SK-N-SH (cell line): Measurements from ENCODE around the gene TPRG1. TPM values are rescaled to one million over a fixed set of nuclear protein-coding genes. Genes with fewer than 3 reads are reported as not detected.

Experiments
- CTCF ChIA-PET: fragments of 300-600, 350-600 bp; formaldehyde crosslinking; extraction: SDS; loops from one replicate; lab custom pipeline; 2021; lab: Yijun Ruan, JAX
- POLR2A ChIA-PET: fragments of 350-600 bp; sonication (Branson Sonifier 250); formaldehyde crosslinking; extraction: SDS; loops from one replicate; lab custom pipeline; 2020; ENCODE audit warnings: antibody characterized with exemption, inconsistent platforms; lab: Yijun Ruan, JAX
- DNase-seq: peaks from one replicate; pipeline ENCODE4 v3.0.0; 2012
- H2AFZ ChIP-seq: fragments of 200-600 bp; sonication (generic); 2 replicates; pipeline ENCODE4 v1.8.1; 2016; ENCODE audit warnings: antibody characterized with exemption, mild to moderate bottlenecking, low read depth
- H3F3A ChIP-seq: fragments of 200-600 bp; sonication (generic); replicated peaks from 2 replicates; pipeline ENCODE3; 2016; ENCODE audit warnings: antibody characterized with exemption, mild to moderate bottlenecking; ENCODE audit not compliant: insufficient read depth
- H3K27ac ChIP-seq, 2 experiments: fragments of 200-500 bp in 1 of 2; fragments of 200-600 bp in 1 of 2; sonication (Bioruptor generic) in 1 of 2; sonication (generic), shearing (Covaris generic) in 1 of 2; 2 replicates each; pipeline versions ENCODE4 v1.5.1 to v1.6.1; 2014 to 2016; ENCODE audit warnings: low read depth in 2 of 2, inconsistent platforms in 1 of 2, low read length in 1 of 2, mild to moderate bottlenecking in 1 of 2, mixed read lengths in 1 of 2
- H3K27me3 ChIP-seq: fragments of 200-600 bp; sonication (generic), shearing (Covaris generic); 2 replicates; pipeline ENCODE4 v1.6.1; 2016; ENCODE audit warnings: mixed run types; ENCODE audit not compliant: insufficient read depth
- H3K36me3 ChIP-seq, 2 experiments: fragments of 200-500 bp in 1 of 2; fragments of 200-600 bp in 1 of 2; sonication (Bioruptor generic) in 1 of 2; sonication (generic) in 1 of 2; replicated peaks in 1 of 2; 2 replicates each; pipeline versions ENCODE3 to v1.5.1; 2014 to 2016; ENCODE audit warnings: low read length in 1 of 2, mild to moderate bottlenecking in 1 of 2; ENCODE audit not compliant: insufficient read depth in 2 of 2, control insufficient read depth in 1 of 2
- H3K4me1 ChIP-seq, 2 experiments: fragments of 200-500 bp in 1 of 2; fragments of 200-600 bp in 1 of 2; sonication (Bioruptor generic) in 1 of 2; sonication (generic), shearing (Covaris generic) in 1 of 2; 2 replicates each; pipeline versions ENCODE4 v1.5.1 to v1.6.1; 2014 to 2016; ENCODE audit warnings: low read depth in 1 of 2, low read length in 1 of 2, mixed run types in 1 of 2; ENCODE audit not compliant: insufficient read depth in 2 of 2, control insufficient read depth in 1 of 2
- H3K4me2 ChIP-seq: fragments of 200-600 bp; sonication (generic), shearing (Covaris generic); 2 replicates; pipeline ENCODE4 v1.6.1; 2017; ENCODE audit warnings: mixed run types
- H3K4me3 ChIP-seq, 2 experiments: fragments of 200-500 bp in 1 of 2; fragments of 200-600 bp in 1 of 2; sonication (Bioruptor generic) in 1 of 2; sonication (generic), shearing (Covaris generic) in 1 of 2; 2 replicates each; pipeline versions ENCODE4 v1.5.1 to v1.8.1; 2014 to 2016; ENCODE audit warnings: low read depth in 2 of 2, inconsistent platforms in 1 of 2, low read length in 1 of 2, mild to moderate bottlenecking in 1 of 2, mixed read lengths in 1 of 2, moderate library complexity in 1 of 2
- H3K79me2 ChIP-seq: fragments of 200-600 bp; sonication (generic); 2 replicates; pipeline ENCODE4 v1.8.1; 2017; ENCODE audit warnings: mild to moderate bottlenecking; ENCODE audit not compliant: insufficient read depth
- H3K9ac ChIP-seq: fragments of 200-600 bp; sonication (generic); 2 replicates; pipeline ENCODE4 v1.6.1; 2017; ENCODE audit warnings: mixed run types
- H3K9me2 ChIP-seq: fragments of 200-600 bp; sonication (generic); 2 replicates; pipeline ENCODE4 v1.6.1; 2017; ENCODE audit warnings: mixed run types
- H3K9me3 ChIP-seq: fragments of 200-600 bp; sonication (generic); 2 replicates; pipeline ENCODE4 v1.6.1; 2017; ENCODE audit warnings: mixed run types, mild to moderate bottlenecking, moderate library complexity
- H4K20me1 ChIP-seq: fragments of 200-600 bp; sonication (generic); 2 replicates; pipeline ENCODE4 v1.6.1; 2017; ENCODE audit warnings: mild to moderate bottlenecking, mixed run types; ENCODE audit not compliant: insufficient read depth
- CHD2 ChIP-seq: fragments of 150-350 bp; IDR thresholded peaks from 2 replicates; pipeline ENCODE4 v1.6.1; 2018; ENCODE audit warnings: low read length; ENCODE audit not compliant: partially characterized antibody
- EP300 ChIP-seq, 2 experiments: IDR thresholded peaks; 2 replicates each; pipeline versions ENCODE4 v1.4.0 to v1.6.1; 2012; ENCODE audit warnings: borderline replicate concordance in 1 of 2, low read depth in 1 of 2, low read length in 1 of 2
- EZH2phosphoT487 ChIP-seq: fragments of 200-600 bp; sonication (generic); IDR thresholded peaks from 2 replicates; pipeline ENCODE4 v1.6.1; 2017; ENCODE audit warnings: low read depth, mixed run types, mild to moderate bottlenecking, antibody characterized with exemption, moderate library complexity, borderline replicate concordance
- FOSL2 ChIP-seq: IDR thresholded peaks from 2 replicates; pipeline ENCODE4 v1.4.0; 2012; ENCODE audit warnings: low read depth, mild to moderate bottlenecking, moderate library complexity, borderline replicate concordance
- FOXM1 ChIP-seq: IDR thresholded peaks from 2 replicates; pipeline ENCODE4 v1.4.0; 2012; ENCODE audit warnings: low read depth, mild to moderate bottlenecking
- IRF3 ChIP-seq: fragments of 150-350 bp; IDR thresholded peaks from 2 replicates; pipeline ENCODE4 v1.6.1; 2016; ENCODE audit warnings: mild to moderate bottlenecking, low read depth, low read length
- MEF2A ChIP-seq: IDR thresholded peaks from 2 replicates; pipeline ENCODE4 v1.4.0; 2012; ENCODE audit warnings: low read depth, borderline replicate concordance
- MXI1 ChIP-seq: IDR thresholded peaks from 2 replicates; pipeline ENCODE4 v1.6.1; 2012; ENCODE audit warnings: mild to moderate bottlenecking, low read depth, low read length, improper control_type of control experiment
- NFIC ChIP-seq: IDR thresholded peaks from 2 replicates; pipeline ENCODE4 v1.4.0; 2012; ENCODE audit warnings: borderline replicate concordance
- NRF1 ChIP-seq: IDR thresholded peaks from 2 replicates; pipeline ENCODE4 v1.6.1; 2012; ENCODE audit warnings: low read depth, mild to moderate bottlenecking, low read length
- RAD21 ChIP-seq: IDR thresholded peaks from 2 replicates; pipeline ENCODE4 v1.6.1; 2012; ENCODE audit warnings: mild to moderate bottlenecking, low read length
- RCOR1 ChIP-seq: fragments of 150-350 bp; IDR thresholded peaks from 2 replicates; pipeline ENCODE4 v1.6.1; 2017; ENCODE audit warnings: antibody characterized with exemption, low read length
- RFX5 ChIP-seq: IDR thresholded peaks from 2 replicates; pipeline ENCODE4 v1.6.1; 2012; ENCODE audit warnings: mild to moderate bottlenecking, improper control_type of control experiment, low read length
- SIN3A ChIP-seq: IDR thresholded peaks from 2 replicates; pipeline ENCODE4 v1.6.1; 2012; ENCODE audit warnings: low read depth, mild to moderate bottlenecking, low read length, moderate library complexity, borderline replicate concordance
- SMC3 ChIP-seq: IDR thresholded peaks from 2 replicates; pipeline ENCODE4 v1.6.1; 2012; ENCODE audit warnings: low read depth, low read length, improper control_type of control experiment
- TAF1 ChIP-seq: IDR thresholded peaks from 2 replicates; pipeline ENCODE4 v1.6.1; 2012; ENCODE audit warnings: low read depth, mild to moderate bottlenecking, low read length, moderate library complexity, borderline replicate concordance
- TCF12 ChIP-seq: IDR thresholded peaks from 2 replicates; pipeline ENCODE4 v1.4.0; 2012
- USF2 ChIP-seq: fragments of 150-350 bp; IDR thresholded peaks from 2 replicates; pipeline ENCODE4 v1.6.1; 2017; ENCODE audit warnings: antibody characterized with exemption, low read length, low read depth, borderline replicate concordance
- WGBS: methylation state at CpG from one replicate; pipeline ENCODE4 v1.1.6; 2017; ENCODE audit warnings: low lambda C conversion rate; 5-methylcytosine and 5-hydroxymethylcytosine counted together
- polyA plus RNA-seq, 3 experiments: library from polyadenylated mRNA; depleted of rRNA; stranded (reverse); fragments of >200 nt; gene quantifications; 2 replicates each; pipeline ENCODE4 v1.2.3, GENCODE V29; 2012
- TF ChIP-seq, protein P1 (sequence below): fragments of 200-600 bp; sonication (generic); IDR thresholded peaks from 2 replicates; pipeline ENCODE4 v1.6.1; 2017; ENCODE audit warnings: antibody characterized with exemption, mild to moderate bottlenecking, moderate library complexity

TPRG1 gene
- polyA plus RNA-seq, 1 of the 3 experiments (the other 2 are of a cell fraction): 0.64 TPM

GRCh38 chr3:189148081-189148507 is 23.7 kb upstream of the TPRG1 start:
- no peaks in the 10 kb centered on the region for H3F3A ChIP-seq
- H2AFZ ChIP-seq: no peak overlapping the region
- no peaks in the 10 kb centered on the region for H4K20me1 ChIP-seq
- POLR2A ChIA-PET: no interaction called here
- no peaks in the 10 kb centered on the region for H3K9me2 ChIP-seq
- no peak overlapping the region for H3K9ac ChIP-seq
- DNase-seq: peak; percentile 52
- no peak overlapping the region; a peak in 1 of 4 replicates for H3K4me3 ChIP-seq
- WGBS: 22% methylated on average over 6 of the region's 6 CpGs
- H3K4me1 ChIP-seq: peaks cover 0 to 3% of the 10 kb centered on the region in 2 experiments; a peak in 1 of 4 replicates
- no peaks in the 10 kb centered on the region for H3K36me3 ChIP-seq
- H3K4me2 ChIP-seq: no peak overlapping the region
- no peaks in the 10 kb centered on the region for H3K79me2 ChIP-seq
- no peaks in the 10 kb centered on the region for H3K9me3 ChIP-seq
- CTCF ChIA-PET: interaction anchor here (0.6 to 2.3 kb wide), 19 partner anchors 8 to 1428 kb away, joined by 3 to 41 read pairs (median 4); partner anchors contain the start of gene BCL6
- no peaks in the 10 kb centered on the region; the same call in 1 of the 2 replicates for H3K27me3 ChIP-seq
- H3K27ac ChIP-seq: no peak overlapping the region
- TF ChIP-seq RAD21: peak; percentile 95
- TF ChIP-seq NFIC: no peak
- 0 out of 2 replicates have a peak, but pooled peaks have one; percentile 10 for TF ChIP-seq RCOR1
- no peak for TF ChIP-seq RFX5
- TF ChIP-seq SMC3: peak; percentile 83
- TF ChIP-seq, protein P1, sequence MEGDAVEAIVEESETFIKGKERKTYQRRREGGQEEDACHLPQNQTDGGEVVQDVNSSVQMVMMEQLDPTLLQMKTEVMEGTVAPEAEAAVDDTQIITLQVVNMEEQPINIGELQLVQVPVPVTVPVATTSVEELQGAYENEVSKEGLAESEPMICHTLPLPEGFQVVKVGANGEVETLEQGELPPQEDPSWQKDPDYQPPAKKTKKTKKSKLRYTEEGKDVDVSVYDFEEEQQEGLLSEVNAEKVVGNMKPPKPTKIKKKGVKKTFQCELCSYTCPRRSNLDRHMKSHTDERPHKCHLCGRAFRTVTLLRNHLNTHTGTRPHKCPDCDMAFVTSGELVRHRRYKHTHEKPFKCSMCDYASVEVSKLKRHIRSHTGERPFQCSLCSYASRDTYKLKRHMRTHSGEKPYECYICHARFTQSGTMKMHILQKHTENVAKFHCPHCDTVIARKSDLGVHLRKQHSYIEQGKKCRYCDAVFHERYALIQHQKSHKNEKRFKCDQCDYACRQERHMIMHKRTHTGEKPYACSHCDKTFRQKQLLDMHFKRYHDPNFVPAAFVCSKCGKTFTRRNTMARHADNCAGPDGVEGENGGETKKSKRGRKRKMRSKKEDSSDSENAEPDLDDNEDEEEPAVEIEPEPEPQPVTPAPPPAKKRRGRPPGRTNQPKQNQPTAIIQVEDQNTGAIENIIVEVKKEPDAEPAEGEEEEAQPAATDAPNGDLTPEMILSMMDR: peak; percentile 83
- no peak for TF ChIP-seq EZH2phosphoT487
- no peak for TF ChIP-seq USF2

DNA sequence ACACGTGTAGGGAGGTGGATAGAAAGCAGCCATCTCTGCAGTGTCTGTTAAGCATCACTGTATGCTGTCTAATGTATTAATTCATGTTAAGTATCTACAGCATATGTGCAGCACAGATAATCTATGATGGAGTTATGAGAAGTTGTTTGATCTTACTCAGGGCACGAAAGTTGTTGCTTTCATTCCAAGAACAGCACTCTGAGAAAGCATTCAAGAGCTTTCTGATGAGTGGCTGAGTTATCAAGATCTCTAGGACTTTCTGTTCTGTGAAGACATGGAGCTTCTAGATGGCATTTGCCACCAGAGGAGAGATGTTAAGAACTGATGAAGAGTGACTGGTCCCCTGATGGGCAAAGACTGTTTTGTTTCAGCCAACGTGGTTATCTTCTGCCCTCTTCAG is 22.6 kb upstream of the TPRG1 start:
- H4K20me1 ChIP-seq: no peaks in the 10 kb centered on the region
- WGBS: 41% methylated on average over 3 of the region's 3 CpGs
- no peaks in the 10 kb centered on the region; the same call in 1 of the 2 replicates for H3K27me3 ChIP-seq
- CTCF ChIA-PET: interaction anchor here (0.9 to 2.3 kb wide), 11 partner anchors 9 to 1409 kb away, joined by 3 to 41 read pairs (median 4); no protein-coding TSS in a partner anchor
- no peaks in the 10 kb centered on the region for H3F3A ChIP-seq
- no peak overlapping the region for H3K27ac ChIP-seq
- H3K4me3 ChIP-seq: no peak overlapping the region
- H3K36me3 ChIP-seq: no peaks in the 10 kb centered on the region
- H3K79me2 ChIP-seq: no peaks in the 10 kb centered on the region
- H3K4me1 ChIP-seq: peaks cover 0 to 3% of the 10 kb centered on the region in 2 experiments; a peak in 1 of 4 replicates
- H2AFZ ChIP-seq: no peak overlapping the region
- H3K4me2 ChIP-seq: no peak overlapping the region
- POLR2A ChIA-PET: no interaction called here
- H3K9me3 ChIP-seq: no peaks in the 10 kb centered on the region
- no peaks in the 10 kb centered on the region for H3K9me2 ChIP-seq
- DNase-seq: no peak
- no peak overlapping the region for H3K9ac ChIP-seq
- no peak for TF ChIP-seq EP300 (IDR thresholded peaks at IDR 0.05; ENCODE audit: borderline replicate concordance in 1 of 2, low read depth in 1 of 2, low read length in 1 of 2)
- no peak for TF ChIP-seq EZH2phosphoT487
- TF ChIP-seq SIN3A: no peak
- no peak for TF ChIP-seq RFX5
- no peak for TF ChIP-seq FOXM1
- TF ChIP-seq FOSL2: no peak
- TF ChIP-seq TAF1: no peak
- no peak for TF ChIP-seq CHD2
- no peak for TF ChIP-seq SMC3
- TF ChIP-seq IRF3: no peak
- TF ChIP-seq TCF12: no peak
- TF ChIP-seq MEF2A: no peak
- TF ChIP-seq, protein P1: no peak
- no peak for TF ChIP-seq MXI1
- TF ChIP-seq USF2: no peak
- TF ChIP-seq NRF1: no peak
